Activated naive CD4-positive, alpha-beta T cell treated with anti-CD3 and anti-CD28 coated beads, Interleukin-2, amount 50 U/mL, for 24 hours (primary cell): ENCODE results near the gene ZNF860.

Experiments used
- H3K27ac Mint-ChIP-seq: one replicate; pipeline ENCODE4 v1.8.0; 2021; ENCODE audit warnings: mild to moderate bottlenecking, mixed read lengths
- H3K27me3 Mint-ChIP-seq: one replicate; pipeline ENCODE4 v1.8.0; 2021; ENCODE audit warnings: mixed read lengths
- H3K36me3 Mint-ChIP-seq: one replicate; pipeline ENCODE4 v1.8.0; 2021; ENCODE audit warnings: mixed read lengths
- H3K4me1 Mint-ChIP-seq: one replicate; pipeline ENCODE4 v1.8.0; 2021; ENCODE audit warnings: mixed read lengths
- H3K4me3 Mint-ChIP-seq: one replicate; pipeline ENCODE4 v1.8.0; 2021; ENCODE audit warnings: mild to moderate bottlenecking, mixed read lengths
- H3K9me3 Mint-ChIP-seq: one replicate; pipeline ENCODE4 v1.8.0; 2021; ENCODE audit warnings: mixed read lengths

ZNF860 gene

DNA sequence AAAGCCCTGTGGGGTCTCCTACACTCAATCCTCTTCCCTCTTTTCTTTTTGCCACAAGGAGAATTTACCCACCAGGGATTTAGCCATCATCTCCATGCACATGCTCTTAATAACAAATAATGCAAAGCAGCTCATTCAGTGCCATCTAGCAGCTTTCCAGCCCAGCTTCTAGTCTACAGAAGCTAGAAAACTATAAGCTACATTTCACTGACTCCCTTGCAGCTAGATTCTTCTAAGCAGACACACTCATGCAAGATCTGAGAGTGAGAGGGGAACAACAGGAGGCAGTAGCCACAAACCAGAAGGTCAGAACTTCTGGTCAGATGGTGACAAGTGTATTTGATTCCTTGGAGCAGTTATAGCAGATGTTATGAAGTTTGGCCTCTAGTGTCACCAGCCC, 26.0 kb upstream of the ZNF860 start:
- peaks cover 6% of the 10 kb centered on the region for H3K4me1 Mint-ChIP-seq

DNA sequence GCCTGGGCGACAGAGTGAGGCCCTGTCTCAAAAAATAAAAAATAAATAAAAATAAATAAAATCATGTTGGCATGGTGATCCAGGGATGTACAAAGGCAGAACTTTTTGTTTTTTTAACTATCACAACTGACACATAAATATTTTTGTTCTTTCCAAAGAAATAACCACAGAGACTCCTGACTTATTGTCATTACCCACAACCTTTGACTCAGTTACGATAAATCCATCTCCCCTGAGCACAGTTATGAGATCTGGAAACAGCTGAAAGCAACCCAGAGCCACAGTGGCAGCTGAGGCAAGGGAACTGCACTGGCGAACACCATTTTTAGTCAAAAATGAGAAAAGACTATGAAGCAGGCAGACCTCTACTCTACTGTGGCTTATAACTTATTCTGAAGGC, 24.4 kb upstream of the ZNF860 start:
- Mint-ChIP-seq H3K4me3 (no peak overlapping the region), H3K27me3 (no peaks in the 10 kb centered on the region), H3K9me3 (peaks cover 6% of the 10 kb centered on the region), H3K27ac (no peak overlapping the region), H3K4me1 (peaks cover 7% of the 10 kb centered on the region), H3K36me3 (peaks cover 1% of the 10 kb centered on the region)

More for the DNA sequence above, 26.0 kb upstream of the ZNF860 start:
- H3K4me3 Mint-ChIP-seq: no peak overlapping the region
- no peaks in the 10 kb centered on the region for H3K27me3 Mint-ChIP-seq
- peaks cover 6% of the 10 kb centered on the region for H3K9me3 Mint-ChIP-seq
- peaks cover 1% of the 10 kb centered on the region for H3K36me3 Mint-ChIP-seq
- no peak overlapping the region for H3K27ac Mint-ChIP-seq

DNA sequence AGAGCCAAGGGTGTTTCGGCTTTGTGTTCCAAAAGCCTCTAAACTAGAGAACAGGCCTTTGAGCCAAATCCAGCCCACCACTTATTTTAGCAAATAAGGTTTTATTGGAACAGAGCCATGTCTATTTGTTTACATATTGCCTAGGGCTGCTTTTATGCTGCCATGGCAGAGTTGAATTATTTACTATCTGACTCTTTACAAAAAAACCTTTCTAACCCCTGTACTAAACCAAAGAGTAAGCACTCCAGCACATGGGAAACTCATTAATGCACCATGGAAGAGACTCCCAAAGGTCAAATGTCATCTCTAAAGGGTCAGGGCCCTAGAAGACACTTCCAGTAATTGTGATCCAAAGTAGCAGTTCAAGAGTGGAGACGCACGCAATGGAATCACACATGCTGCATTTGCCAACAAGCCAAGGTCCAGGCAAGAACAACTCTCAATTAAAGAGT, 22.8 kb upstream of the ZNF860 start:
- no peak overlapping the region for H3K27ac Mint-ChIP-seq
- H3K4me3 Mint-ChIP-seq: no peak overlapping the region
- peaks cover 12% of the 10 kb centered on the region for H3K4me1 Mint-ChIP-seq
- peaks cover 6% of the 10 kb centered on the region for H3K9me3 Mint-ChIP-seq
- peaks cover 1% of the 10 kb centered on the region for H3K36me3 Mint-ChIP-seq
- H3K27me3 Mint-ChIP-seq: no peaks in the 10 kb centered on the region

DNA sequence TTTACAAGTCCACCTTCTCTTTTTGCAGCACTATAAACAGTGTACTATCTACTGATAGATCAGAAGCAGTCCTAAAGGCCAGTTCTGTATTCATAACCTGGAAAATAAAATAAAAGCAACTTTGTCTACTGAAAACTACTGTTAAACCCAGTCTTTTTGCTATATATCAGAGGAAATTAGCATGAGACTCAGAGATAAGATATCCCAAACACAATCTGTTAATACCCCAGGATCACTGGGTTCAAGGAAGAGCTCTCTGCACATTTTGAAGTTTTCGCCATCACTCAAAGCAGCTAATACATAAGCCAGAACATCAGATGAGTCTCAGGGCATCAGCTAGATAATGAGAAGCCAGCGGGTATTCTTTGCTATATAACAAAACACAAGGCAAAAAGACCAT, 22.3 kb upstream of the ZNF860 start:
- Mint-ChIP-seq H3K27ac (no peak overlapping the region), H3K4me1 (peaks cover 14% of the 10 kb centered on the region), H3K27me3 (no peaks in the 10 kb centered on the region), H3K4me3 (no peak overlapping the region), H3K9me3 (peaks cover 6% of the 10 kb centered on the region), H3K36me3 (peaks cover 1% of the 10 kb centered on the region)

DNA sequence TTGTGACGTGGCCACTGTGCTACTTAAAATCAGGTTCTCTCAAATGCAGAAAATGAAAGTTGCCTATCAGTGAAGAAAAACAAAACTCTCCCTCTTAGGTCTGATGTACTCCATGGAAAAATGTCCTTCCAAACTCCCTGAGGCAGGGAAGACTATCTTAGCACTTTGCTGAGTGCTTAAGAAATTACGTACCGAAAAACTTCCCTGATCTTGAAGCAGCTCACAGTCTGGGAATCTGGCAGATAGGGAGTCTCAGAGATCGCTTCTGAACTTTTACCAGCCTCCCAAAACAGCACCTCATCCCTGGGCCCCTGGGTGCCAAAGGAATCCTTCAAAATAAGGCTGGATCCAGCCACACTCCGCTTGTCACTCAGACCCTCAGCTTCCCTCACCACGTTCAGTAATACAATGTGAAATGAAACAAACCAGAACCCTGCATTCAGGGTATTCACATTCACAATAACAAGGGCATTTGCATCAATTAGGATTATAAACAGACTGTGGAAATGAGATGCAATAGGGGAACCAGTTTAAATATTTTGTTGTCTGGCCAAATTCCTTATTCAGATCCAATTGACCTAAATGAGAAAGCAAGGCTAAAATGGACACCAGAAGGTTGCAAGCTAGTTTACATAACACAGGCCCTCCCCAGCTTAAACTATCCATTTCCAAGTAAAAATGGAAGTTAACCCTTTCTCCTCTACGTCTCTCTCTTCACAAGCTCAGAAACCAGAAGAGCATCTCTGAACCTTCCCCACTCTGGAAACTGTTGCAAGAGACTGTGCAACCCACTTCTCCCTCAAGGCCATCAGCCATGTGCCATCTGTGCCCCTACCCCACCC, 21.4 kb upstream of the ZNF860 start:
- peaks cover 1% of the 10 kb centered on the region for H3K36me3 Mint-ChIP-seq
- no peak overlapping the region for H3K27ac Mint-ChIP-seq
- no peaks in the 10 kb centered on the region for H3K27me3 Mint-ChIP-seq
- H3K9me3 Mint-ChIP-seq: no peaks in the 10 kb centered on the region
- peaks cover 14% of the 10 kb centered on the region for H3K4me1 Mint-ChIP-seq
- H3K4me3 Mint-ChIP-seq: no peak overlapping the region

DNA sequence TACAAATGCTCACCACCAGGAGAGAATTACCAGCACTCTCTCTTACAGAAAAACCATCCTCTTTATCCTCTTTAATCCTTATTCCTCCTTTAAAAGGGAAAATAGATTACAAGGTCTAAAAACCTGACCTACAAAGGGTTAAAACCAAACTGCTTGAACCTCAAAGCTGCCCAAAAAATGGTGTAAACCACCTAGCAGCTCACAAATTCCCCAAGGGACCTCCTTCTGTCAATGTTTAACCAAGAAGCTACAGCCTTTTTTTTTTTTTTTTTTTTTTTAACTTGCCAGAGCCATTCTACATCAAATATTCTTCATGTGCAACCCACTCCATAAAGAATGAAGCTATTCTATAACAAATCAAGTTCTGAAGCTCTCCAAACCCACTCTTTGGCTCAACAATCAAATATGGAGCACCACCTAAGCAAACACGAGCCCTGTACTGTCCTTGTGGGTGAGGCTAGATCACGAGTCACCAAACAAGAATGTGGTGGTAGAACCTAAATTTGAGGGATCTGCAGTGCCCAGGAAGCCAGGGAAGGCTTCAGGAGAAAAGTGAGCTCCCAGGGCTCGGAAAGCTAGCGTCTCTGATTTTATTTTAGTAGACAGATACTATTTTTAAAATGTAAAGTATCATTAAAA, 20.6 kb upstream of the ZNF860 start:
- Mint-ChIP-seq H3K27ac (no peak overlapping the region), H3K36me3 (no peaks in the 10 kb centered on the region), H3K4me1 (peaks cover 14% of the 10 kb centered on the region), H3K27me3 (no peaks in the 10 kb centered on the region), H3K4me3 (no peak overlapping the region), H3K9me3 (no peaks in the 10 kb centered on the region)

DNA sequence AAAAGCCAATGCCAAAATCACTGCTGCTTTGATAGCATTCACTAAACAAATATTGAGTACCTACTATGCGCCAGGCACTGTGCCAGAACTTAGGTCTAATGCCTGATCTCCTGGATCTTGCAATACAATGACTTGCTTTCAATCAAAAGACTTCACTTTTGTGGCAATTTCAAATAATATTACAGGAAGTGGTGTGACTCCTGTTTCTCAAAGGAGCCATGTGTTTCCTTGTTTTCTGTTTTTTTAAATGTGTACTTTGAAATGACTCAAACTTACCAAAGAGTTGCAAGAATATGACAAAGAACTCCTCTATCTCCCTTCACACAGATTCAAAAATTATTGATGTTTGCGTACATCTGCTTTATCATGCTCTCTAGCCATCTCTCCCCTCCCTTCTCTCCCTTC, 18.7 kb upstream of the ZNF860 start:
- H3K36me3 Mint-ChIP-seq: no peaks in the 10 kb centered on the region
- no peaks in the 10 kb centered on the region for H3K27me3 Mint-ChIP-seq
- H3K9me3 Mint-ChIP-seq: no peaks in the 10 kb centered on the region
- H3K4me1 Mint-ChIP-seq: peaks cover 14% of the 10 kb centered on the region
- no peak overlapping the region for H3K27ac Mint-ChIP-seq
- H3K4me3 Mint-ChIP-seq: no peak overlapping the region

DNA sequence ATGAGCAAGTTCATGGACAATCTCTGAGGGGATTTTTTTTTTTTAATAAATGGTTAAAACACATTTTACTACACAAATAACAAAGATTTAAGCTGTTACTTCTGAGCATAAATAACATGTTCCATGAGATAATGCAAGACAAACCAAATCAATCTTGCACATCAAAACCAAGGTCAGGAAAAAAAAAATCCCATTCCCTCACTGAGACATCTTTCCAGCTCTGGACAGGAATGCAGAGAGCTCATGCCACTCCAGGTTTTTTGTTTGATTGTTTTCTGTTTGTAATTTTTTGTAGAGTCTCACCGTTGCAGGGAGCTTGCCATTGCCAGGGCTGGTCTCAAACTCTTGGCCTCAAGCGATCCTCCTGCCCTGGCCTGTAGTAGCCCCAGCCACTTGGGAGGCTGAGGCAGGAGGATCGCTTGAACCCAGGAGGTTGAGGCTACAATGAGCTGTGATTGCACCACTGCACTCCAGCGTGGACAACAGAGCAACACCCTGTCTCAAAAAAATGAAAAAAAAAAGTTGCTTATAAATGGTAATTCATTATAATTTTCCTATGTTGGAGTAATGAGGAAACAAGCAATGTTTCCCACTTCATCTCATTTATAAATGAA, 14.5 kb upstream of the ZNF860 start:
- no peak overlapping the region for H3K4me3 Mint-ChIP-seq
- H3K9me3 Mint-ChIP-seq: no peaks in the 10 kb centered on the region
- peaks cover 9% of the 10 kb centered on the region for H3K4me1 Mint-ChIP-seq
- H3K27ac Mint-ChIP-seq: no peak overlapping the region
- no peaks in the 10 kb centered on the region for H3K27me3 Mint-ChIP-seq
- no peaks in the 10 kb centered on the region for H3K36me3 Mint-ChIP-seq

DNA sequence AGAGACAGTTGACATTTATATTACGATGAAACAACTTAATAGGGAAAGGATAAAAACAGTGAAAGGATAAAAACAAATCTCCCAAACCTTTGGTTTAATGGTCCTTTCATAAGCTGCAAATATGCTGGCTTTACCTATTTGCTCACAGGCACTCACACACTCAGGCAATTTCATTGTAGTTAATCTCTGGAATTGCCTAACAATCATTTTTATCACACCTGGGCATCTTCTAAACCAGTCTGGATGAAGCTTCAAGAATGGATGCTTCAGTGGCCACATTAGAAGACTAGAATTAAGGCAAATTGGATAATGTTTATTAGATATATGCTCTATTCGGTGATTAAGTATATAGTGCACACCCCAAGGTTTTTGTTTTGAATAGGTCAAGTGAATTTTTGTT, 14.0 kb upstream of the ZNF860 start:
- no peak overlapping the region for H3K27ac Mint-ChIP-seq

DNA sequence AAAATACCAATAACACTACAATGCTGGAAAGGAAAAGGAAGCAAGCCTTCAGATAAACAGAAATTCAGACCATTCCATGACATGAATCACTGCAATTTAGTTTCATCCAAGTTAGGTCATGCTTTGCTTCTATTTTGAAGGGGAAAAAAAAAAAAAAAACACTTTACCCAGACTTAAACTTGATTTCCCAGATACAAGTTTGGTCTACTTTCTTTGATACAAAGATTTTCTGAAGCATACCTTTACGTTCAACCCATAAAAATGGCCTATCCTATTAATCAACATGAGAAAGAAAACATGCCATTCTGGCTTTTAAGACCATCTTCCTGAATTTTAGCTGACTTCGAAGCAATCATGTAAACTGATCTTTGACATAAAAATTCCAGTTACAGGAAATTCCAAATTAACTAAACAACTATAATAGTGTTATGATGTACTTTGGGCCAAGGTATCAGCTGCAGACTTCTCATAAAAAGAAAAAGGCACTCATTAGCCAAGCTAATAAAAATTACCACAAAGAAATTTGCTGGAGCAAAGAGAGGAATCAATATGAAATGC, 13.1 kb upstream of the ZNF860 start:
- no peak overlapping the region for H3K27ac Mint-ChIP-seq
- no peaks in the 10 kb centered on the region for H3K36me3 Mint-ChIP-seq
- peaks cover 3% of the 10 kb centered on the region for H3K4me1 Mint-ChIP-seq
- H3K27me3 Mint-ChIP-seq: no peaks in the 10 kb centered on the region
- H3K4me3 Mint-ChIP-seq: no peak overlapping the region
- no peaks in the 10 kb centered on the region for H3K9me3 Mint-ChIP-seq

More for the DNA sequence above, 14.0 kb upstream of the ZNF860 start:
- Mint-ChIP-seq H3K4me3 (no peak overlapping the region), H3K36me3 (no peaks in the 10 kb centered on the region), H3K4me1 (peaks cover 9% of the 10 kb centered on the region), H3K9me3 (no peaks in the 10 kb centered on the region), H3K27me3 (no peaks in the 10 kb centered on the region)

DNA sequence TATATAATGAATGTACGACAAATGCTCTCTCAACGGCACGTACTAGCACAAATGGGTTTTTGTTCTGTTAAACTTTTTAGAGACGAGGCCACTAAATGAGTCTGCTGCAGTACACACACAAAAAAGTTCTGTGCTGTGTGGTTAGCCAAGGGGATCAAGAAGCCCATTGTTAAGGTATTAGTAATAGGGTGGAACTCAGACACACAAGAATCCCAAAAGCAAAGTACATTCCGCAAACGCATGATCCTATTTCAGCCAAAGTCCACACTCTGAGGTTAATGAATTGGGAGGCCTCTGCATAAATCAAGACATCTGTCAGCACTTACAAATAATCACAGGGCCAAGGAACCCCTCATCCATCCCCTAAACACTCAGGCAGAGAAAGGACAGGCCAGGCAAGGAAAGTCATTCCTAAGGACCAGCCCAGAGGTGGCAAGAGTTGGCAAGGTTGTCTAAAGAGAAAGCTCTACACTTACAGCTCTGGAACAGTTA, 12.6 kb upstream of the ZNF860 start:
- Mint-ChIP-seq H3K27ac (no peak overlapping the region), H3K9me3 (no peaks in the 10 kb centered on the region), H3K36me3 (no peaks in the 10 kb centered on the region), H3K4me1 (no peaks in the 10 kb centered on the region), H3K4me3 (no peak overlapping the region), H3K27me3 (no peaks in the 10 kb centered on the region)

DNA sequence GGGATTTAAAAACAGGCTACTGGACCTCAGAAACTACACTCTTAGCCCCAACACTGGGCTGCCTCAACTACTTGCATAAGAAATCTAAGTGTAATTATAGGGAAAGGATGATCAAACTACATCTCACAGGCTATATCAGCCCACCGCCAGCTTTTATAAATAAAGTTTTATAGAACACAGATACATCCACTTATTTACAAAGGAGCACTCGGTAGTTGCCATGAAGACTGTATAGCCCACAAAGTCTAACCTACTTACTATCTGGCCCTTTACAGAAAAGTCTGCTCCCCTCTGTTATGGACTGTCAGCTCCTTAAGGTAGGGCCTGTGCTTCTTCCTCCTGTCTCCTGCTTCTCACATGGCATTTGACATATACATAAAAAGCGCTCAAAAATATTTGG, 9.9 kb upstream of the ZNF860 start:
- Mint-ChIP-seq H3K9me3 (no peaks in the 10 kb centered on the region), H3K27ac (no peak overlapping the region), H3K4me3 (no peak overlapping the region), H3K4me1 (no peaks in the 10 kb centered on the region), H3K27me3 (peaks cover 4% of the 10 kb centered on the region), H3K36me3 (no peaks in the 10 kb centered on the region)

DNA sequence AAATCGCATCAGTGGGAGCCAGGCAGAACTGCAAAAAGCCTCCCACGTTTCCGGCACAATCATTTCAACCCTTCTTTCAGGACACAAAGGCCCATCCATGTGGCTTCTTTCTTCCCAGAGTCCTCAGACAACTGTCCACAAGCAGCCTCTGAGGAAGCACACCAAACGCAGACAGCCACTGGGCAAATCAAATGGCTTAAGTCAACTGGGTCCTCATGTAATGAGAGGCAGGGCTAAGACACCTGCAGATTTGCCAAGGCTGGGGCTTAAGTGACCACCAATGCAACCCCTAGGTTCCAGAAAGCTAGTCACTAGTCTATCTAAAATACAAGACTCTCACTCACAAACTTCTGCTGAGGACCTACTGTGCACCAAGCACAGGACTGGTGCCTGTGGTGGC, 8.5 kb upstream of the ZNF860 start:
- H3K4me1 Mint-ChIP-seq: no peaks in the 10 kb centered on the region
- H3K27me3 Mint-ChIP-seq: peaks cover 7% of the 10 kb centered on the region

DNA sequence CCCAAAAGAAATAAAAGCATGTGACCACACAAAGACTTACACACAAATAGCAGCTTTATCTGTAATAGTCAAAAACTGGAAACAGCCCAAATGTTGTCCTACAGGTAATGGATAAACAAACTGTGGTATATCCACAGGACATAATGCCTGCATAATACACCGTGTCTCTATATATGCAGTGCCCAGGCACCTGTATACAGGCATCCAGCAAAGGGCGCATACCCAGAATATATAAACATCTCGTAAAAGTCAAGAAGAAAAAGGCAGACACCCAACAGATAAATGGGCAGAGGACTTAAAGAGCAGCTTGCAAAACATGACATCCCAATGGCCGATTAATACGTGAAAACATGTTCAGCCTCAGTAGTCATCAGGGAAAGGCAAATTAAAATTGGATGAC, 7.7 kb upstream of the ZNF860 start:
- H3K9me3 Mint-ChIP-seq: no peaks in the 10 kb centered on the region
- H3K4me3 Mint-ChIP-seq: no peak overlapping the region
- H3K27me3 Mint-ChIP-seq: peaks cover 11% of the 10 kb centered on the region
- no peak overlapping the region for H3K27ac Mint-ChIP-seq
- H3K4me1 Mint-ChIP-seq: peaks cover 6% of the 10 kb centered on the region
- H3K36me3 Mint-ChIP-seq: no peaks in the 10 kb centered on the region

More for the DNA sequence above, 8.5 kb upstream of the ZNF860 start:
- Mint-ChIP-seq H3K9me3 (no peaks in the 10 kb centered on the region), H3K4me3 (no peak overlapping the region), H3K36me3 (no peaks in the 10 kb centered on the region), H3K27ac (no peak overlapping the region)

DNA sequence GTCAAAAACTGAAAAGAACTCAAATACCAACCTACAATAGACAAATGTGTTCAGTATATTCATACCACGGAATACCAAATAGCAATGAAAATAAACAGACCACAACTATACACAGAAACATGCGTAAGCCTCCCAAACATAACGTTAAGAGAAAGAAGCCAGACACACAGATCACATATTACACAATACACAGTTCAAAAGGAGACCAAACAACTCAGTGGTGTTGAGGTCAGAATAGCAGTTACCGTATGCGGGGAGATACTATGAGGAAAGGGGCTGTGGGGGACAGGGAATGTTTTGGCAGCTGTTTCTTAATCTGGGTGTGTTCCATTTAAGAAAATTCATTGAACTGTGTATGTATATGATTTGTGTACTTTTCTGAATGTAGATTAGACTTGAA, 7.1 kb upstream of the ZNF860 start:
- Mint-ChIP-seq H3K36me3 (no peaks in the 10 kb centered on the region), H3K4me3 (no peak overlapping the region), H3K27ac (no peak overlapping the region), H3K9me3 (no peaks in the 10 kb centered on the region), H3K4me1 (peaks cover 12% of the 10 kb centered on the region), H3K27me3 (peaks cover 15% of the 10 kb centered on the region)

DNA sequence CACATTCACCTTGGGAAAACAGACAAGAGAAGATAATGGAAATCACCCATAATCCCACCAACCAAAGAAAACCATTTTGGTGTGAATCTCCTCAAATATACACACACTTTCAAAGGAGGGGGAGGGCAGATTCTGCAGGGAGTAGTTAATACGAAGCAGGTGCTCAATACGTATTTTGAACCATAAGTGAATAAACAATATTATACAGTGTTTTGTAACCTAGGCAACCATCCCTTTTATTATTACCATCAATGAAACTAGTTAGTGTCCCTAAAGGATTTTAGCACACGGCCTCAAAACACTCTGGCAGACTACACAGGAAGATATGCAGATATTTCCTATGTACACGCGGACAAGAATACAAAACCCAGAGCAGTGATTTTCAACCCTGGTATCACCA, 6.6 kb upstream of the ZNF860 start:
- Mint-ChIP-seq H3K27me3 (peaks cover 18% of the 10 kb centered on the region), H3K4me3 (no peak overlapping the region), H3K9me3 (no peaks in the 10 kb centered on the region), H3K27ac (no peak overlapping the region), H3K36me3 (no peaks in the 10 kb centered on the region), H3K4me1 (peaks cover 15% of the 10 kb centered on the region)
